GM12873 (cell line): Measurements from ENCODE around the gene SUSD6.

Experiments
- TF ChIP-seq, protein P1 (sequence below): IDR thresholded peaks from 2 replicates; pipeline ENCODE4 v1.5.1; 2012; ENCODE audit warnings: low read depth, mild to moderate bottlenecking, moderate library complexity, low read length, control low read depth; ENCODE audit not compliant: insufficient read depth; ENCODE audit errors: missing control alignments

Gene SUSD6

GRCh38 chr14:69610020-69610873 is 1.1 kb upstream of the SUSD6 start:
- TF ChIP-seq, protein P1, sequence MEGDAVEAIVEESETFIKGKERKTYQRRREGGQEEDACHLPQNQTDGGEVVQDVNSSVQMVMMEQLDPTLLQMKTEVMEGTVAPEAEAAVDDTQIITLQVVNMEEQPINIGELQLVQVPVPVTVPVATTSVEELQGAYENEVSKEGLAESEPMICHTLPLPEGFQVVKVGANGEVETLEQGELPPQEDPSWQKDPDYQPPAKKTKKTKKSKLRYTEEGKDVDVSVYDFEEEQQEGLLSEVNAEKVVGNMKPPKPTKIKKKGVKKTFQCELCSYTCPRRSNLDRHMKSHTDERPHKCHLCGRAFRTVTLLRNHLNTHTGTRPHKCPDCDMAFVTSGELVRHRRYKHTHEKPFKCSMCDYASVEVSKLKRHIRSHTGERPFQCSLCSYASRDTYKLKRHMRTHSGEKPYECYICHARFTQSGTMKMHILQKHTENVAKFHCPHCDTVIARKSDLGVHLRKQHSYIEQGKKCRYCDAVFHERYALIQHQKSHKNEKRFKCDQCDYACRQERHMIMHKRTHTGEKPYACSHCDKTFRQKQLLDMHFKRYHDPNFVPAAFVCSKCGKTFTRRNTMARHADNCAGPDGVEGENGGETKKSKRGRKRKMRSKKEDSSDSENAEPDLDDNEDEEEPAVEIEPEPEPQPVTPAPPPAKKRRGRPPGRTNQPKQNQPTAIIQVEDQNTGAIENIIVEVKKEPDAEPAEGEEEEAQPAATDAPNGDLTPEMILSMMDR = no peak

DNA sequence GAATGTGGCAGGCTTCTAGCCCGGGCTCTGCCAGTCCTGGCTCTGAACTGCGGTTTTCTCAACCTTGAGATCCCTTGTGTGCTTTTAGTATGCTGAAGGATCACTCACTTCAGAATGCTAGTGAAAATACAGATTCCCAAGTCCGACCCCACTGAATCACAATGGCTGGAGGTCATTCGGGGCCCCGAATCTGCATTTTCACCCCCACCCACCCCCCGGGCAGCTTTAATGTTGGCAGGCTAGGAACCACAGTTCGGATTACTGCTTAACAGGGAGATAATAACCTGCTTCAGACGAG is 573 bp upstream of the SUSD6 start:
- TF ChIP-seq, protein P1 = no peak

DNA sequence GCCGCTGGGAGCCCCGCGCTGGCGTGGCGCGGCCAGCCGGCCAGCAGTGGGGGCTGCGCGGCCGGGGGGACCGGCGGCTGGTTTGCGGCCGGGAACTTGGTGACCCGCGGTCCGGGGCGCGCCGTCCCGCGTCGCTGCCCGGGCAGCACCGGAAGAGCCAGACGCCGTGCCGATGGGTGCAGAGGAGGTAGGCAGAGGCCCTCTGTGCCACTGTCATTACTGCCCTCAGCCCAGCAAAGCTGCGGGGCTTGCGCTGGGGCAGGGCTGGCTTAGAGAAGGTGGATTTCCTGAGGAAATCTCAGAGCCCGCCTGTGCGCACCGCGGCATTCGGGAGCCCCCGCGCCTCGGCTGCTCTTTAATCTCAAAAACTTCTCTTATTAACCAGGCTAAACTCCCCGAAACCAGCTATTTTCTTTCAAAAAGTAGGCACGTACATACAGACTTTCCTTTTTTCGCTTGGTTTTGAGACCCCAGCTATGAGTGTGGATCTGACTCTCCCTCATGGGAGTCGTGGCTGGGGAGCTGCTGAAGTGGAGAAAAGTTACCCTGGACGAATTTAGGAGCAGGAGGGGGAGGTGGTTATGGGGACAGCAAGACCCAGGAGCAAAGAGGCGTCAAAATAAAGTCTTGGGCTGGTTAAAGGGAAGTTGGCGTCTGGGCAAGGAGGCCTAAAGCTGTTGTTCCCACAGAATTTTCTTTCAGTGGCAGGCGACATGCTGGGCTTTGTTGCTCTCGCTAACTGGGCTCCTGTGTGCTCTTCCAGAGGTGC is 802 bp downstream of the SUSD6 start:
- TF ChIP-seq, protein P1 = no peak

DNA sequence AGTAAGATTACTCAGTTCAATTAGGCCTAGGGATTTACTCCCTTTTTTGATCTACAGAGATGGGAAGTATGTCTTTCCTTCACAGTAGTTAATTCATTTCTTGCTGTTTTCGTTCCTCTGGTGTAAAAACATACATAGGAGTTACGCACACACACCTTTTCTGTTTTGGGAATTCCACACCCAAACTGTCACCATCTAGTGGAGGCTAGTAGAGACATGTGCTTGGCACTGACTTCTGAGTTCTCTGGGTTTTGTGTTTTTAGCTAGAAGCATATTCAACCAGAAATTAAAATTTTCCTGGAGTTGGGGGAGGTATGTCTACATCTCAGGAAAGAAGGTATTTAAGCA is 1.4 kb downstream of the SUSD6 start:
- TF ChIP-seq, protein P1 = peak; percentile 29

DNA sequence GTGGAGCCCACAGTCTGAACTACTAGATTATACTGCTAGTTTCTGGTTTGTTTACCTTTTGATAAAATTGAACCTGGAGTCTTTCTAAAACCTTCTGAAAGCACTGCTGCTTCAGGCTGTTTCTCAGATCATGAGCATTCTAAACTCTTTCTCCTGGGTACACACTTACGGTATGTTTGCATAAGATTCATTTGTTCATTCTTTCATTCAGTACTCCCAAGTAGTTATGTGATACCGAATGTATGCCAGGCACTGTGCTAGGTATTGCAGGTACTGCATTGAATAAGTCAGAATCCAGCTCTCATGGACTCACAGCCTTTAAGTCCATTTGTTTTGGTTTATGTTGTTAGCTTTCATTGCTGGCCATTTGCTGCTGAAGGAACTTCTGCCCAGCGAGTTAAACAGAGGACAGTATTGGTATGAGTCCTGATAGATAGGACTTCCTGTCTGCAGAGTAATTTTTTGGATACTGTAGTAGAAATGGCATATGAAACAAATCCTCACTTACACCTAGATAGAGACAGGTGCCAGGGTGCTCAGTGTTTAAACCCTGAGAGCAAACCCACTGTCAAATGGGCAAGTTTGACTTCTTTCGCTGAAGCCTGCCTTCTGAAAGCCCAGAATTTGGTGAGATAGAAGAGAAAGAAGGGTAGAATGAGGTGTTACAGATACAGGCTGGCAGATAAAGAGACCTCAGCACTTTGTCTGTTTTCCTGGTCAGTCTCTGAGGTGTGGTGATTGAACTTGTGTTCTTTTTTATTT is 2.1 kb downstream of the SUSD6 start:
- TF ChIP-seq, protein P1 = no peak

- TF ChIP-seq, protein P1 = no peak
These were observed 3.2 kb downstream of the SUSD6 start for GRCh38 chr14:69614592-69614991.

GRCh38 chr14:69615121-69615495 is 3.7 kb downstream of the SUSD6 start:
- TF ChIP-seq, protein P1 = no peak
